DND-41 (cell line): ENCODE results near the gene FKRP.
A peak's percentile ranks its signal among the peaks of the same experiment; 100 is the strongest.

ENCODE experiments used
- ATAC-seq: fragments of 200-7000 bp; cut with Tn5 transposase; 3 replicates; pipeline ENCODE4 v1.9.1; 2021; ENCODE audit warnings: low read depth; ENCODE audit not compliant: insufficient read depth
- DNase-seq: peaks from one replicate; pipeline ENCODE4 v3.0.0-alpha.2; 2020
- H2AFZ ChIP-seq: 2 replicates; pipeline ENCODE4 v1.6.0; 2012; ENCODE audit warnings: low read depth, low read length
- H3K27ac ChIP-seq: 2 replicates; pipeline ENCODE4 v1.5.1; 2012; ENCODE audit warnings: low read length, inconsistent platforms
- H3K27me3 ChIP-seq: fragments of 200-600 bp; sonication (generic); 2 replicates; pipeline ENCODE4 v1.6.0; 2012; ENCODE audit warnings: low read length, mild to moderate bottlenecking, inconsistent platforms; ENCODE audit not compliant: insufficient read depth, poor library complexity
- H3K36me3 ChIP-seq: 2 replicates; pipeline ENCODE4 v1.5.1; 2012; ENCODE audit warnings: low read length, inconsistent platforms; ENCODE audit not compliant: insufficient read depth
- H3K4me1 ChIP-seq: 2 replicates; pipeline ENCODE4 v1.5.1; 2012; ENCODE audit warnings: mild to moderate bottlenecking, low read length; ENCODE audit not compliant: insufficient read depth
- H3K4me2 ChIP-seq: 2 replicates; pipeline ENCODE4 v1.6.0; 2012; ENCODE audit warnings: mild to moderate bottlenecking, moderate library complexity, low read length, inconsistent platforms; ENCODE audit not compliant: insufficient read depth
- H3K4me3 ChIP-seq, 2 experiments: fragments of 200-600 bp in 1 of 2; shearing (Covaris generic) in 1 of 2; 2 replicates each; pipeline ENCODE4 v1.5.1; 2012 to 2016; ENCODE audit warnings: inconsistent platforms in 2 of 2, low read length in 2 of 2, mild to moderate bottlenecking in 2 of 2, low read depth in 1 of 2, moderate library complexity in 1 of 2
- H3K79me2 ChIP-seq: 2 replicates; pipeline ENCODE4 v1.6.0; 2012; ENCODE audit warnings: low read length, inconsistent platforms; ENCODE audit not compliant: insufficient read depth
- H3K9ac ChIP-seq: 2 replicates; pipeline ENCODE4 v1.6.0; 2012; ENCODE audit warnings: low read depth, mild to moderate bottlenecking, inconsistent platforms, low read length, moderate library complexity
- H3K9me3 ChIP-seq: 2 replicates; pipeline ENCODE4 v1.5.1; 2012; ENCODE audit warnings: low read length, moderate library complexity, mild to moderate bottlenecking, inconsistent platforms; ENCODE audit not compliant: insufficient read depth, severe bottlenecking
- H4K20me1 ChIP-seq: 2 replicates; pipeline ENCODE4 v1.6.0; 2012; ENCODE audit warnings: low read length; ENCODE audit not compliant: insufficient read depth
- CTCF ChIP-seq: IDR thresholded peaks from 2 replicates; pipeline ENCODE4 v1.5.1; 2012; ENCODE audit warnings: borderline replicate concordance, low read length, moderate library complexity, mild to moderate bottlenecking; ENCODE audit not compliant: poor library complexity, severe bottlenecking; ENCODE audit errors: extremely low read depth
- EZH2 ChIP-seq: IDR thresholded peaks from 3 replicates; pipeline ENCODE4 v1.6.1; 2012; ENCODE audit warnings: borderline replicate concordance, low read depth, mild to moderate bottlenecking, moderate library complexity, low read length, inconsistent platforms; ENCODE audit not compliant: severe bottlenecking

FKRP gene

GRCh38 chr19:46791944-46792343, 46.1 kb downstream of the FKRP start:
- TF ChIP-seq EZH2 = no peak
- TF ChIP-seq CTCF = no peak
- no peaks in the 10 kb centered on the region for H3K27me3 ChIP-seq
- H3K4me2 ChIP-seq = peak overlapping the region; percentile 51
- H3K36me3 ChIP-seq = no peaks in the 10 kb centered on the region
- H2AFZ ChIP-seq = peak overlapping the region; percentile 81
- no peaks in the 10 kb centered on the region for H3K9me3 ChIP-seq
- peaks cover 14% of the 10 kb centered on the region for H3K79me2 ChIP-seq
- H3K4me3 ChIP-seq = peak overlapping the region in 1 of 2 experiments; percentile 32; a peak in 2 of 4 replicates
- peaks cover 7% of the 10 kb centered on the region; the same call in 1 of the 2 replicates for H4K20me1 ChIP-seq
- H3K4me1 ChIP-seq = peaks cover 30% of the 10 kb centered on the region
- H3K27ac ChIP-seq = peak overlapping the region; percentile 85
- H3K9ac ChIP-seq = peak overlapping the region; percentile 46
- ATAC-seq (peak; percentile 67), DNase-seq (peak; percentile 81)

- ATAC-seq (no peak), DNase-seq (no peak)
- Histone ChIP-seq H3K4me3 (no peak overlapping the region), H3K4me2 (no peak overlapping the region), H3K9me3 (no peaks in the 10 kb centered on the region), H3K4me1 (no peaks in the 10 kb centered on the region), H3K36me3 (no peaks in the 10 kb centered on the region), H3K9ac (no peak overlapping the region), H4K20me1 (no peaks in the 10 kb centered on the region), H3K79me2 (no peaks in the 10 kb centered on the region), H2AFZ (no peak overlapping the region), H3K27me3 (no peaks in the 10 kb centered on the region), H3K27ac (no peak overlapping the region)
- TF ChIP-seq CTCF (no peak), EZH2 (no peak)
Measured at GRCh38 chr19:46797881-46798280, 52.0 kb downstream of the FKRP start.

GRCh38 chr19:46798713-46799112, 52.9 kb downstream of the FKRP start:
- Histone ChIP-seq H3K79me2 (no peaks in the 10 kb centered on the region), H3K27ac (no peak overlapping the region), H3K27me3 (no peaks in the 10 kb centered on the region), H3K4me2 (no peak overlapping the region), H3K9ac (no peak overlapping the region), H3K9me3 (no peaks in the 10 kb centered on the region), H3K4me3 (no peak overlapping the region), H3K4me1 (no peaks in the 10 kb centered on the region), H4K20me1 (no peaks in the 10 kb centered on the region), H2AFZ (no peak overlapping the region), H3K36me3 (no peaks in the 10 kb centered on the region)
- DNase-seq (no peak), ATAC-seq (no peak)
- no peak for TF ChIP-seq EZH2
- TF ChIP-seq CTCF = no peak

GRCh38 chr19:46802152-46802551, 56.3 kb downstream of the FKRP start:
- Histone ChIP-seq H3K27me3 (no peaks in the 10 kb centered on the region), H3K4me3 (no peak overlapping the region), H2AFZ (no peak overlapping the region), H3K9me3 (no peaks in the 10 kb centered on the region), H4K20me1 (no peaks in the 10 kb centered on the region), H3K36me3 (no peaks in the 10 kb centered on the region), H3K4me1 (no peaks in the 10 kb centered on the region), H3K9ac (no peak overlapping the region), H3K27ac (no peak overlapping the region), H3K79me2 (no peaks in the 10 kb centered on the region), H3K4me2 (no peak overlapping the region)
- no peak for DNase-seq
- TF ChIP-seq CTCF (no peak), EZH2 (no peak)
- ATAC-seq = no peak
